Measurements from ENCODE around the gene TPK1.

DNA sequence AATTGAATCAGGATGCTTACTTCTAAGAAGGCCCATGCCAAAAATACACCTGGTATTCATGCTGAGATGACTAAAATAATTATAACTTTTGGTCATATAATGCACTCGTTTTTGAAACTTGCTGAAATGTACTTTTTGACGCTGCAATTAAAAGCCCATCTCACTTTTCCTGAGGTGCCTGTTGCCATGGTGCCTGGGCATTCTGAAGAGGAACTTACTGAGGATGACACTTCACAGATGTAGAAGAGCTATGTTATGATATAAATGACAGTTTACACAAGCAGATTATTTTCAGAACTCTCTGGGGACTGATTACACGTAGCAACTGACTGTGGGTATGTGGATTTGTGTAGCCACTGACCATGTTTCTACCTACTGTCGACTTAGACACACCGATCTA lies 182.4 kb downstream of the TPK1 start:
- TF ChIP-seq, protein P1, sequence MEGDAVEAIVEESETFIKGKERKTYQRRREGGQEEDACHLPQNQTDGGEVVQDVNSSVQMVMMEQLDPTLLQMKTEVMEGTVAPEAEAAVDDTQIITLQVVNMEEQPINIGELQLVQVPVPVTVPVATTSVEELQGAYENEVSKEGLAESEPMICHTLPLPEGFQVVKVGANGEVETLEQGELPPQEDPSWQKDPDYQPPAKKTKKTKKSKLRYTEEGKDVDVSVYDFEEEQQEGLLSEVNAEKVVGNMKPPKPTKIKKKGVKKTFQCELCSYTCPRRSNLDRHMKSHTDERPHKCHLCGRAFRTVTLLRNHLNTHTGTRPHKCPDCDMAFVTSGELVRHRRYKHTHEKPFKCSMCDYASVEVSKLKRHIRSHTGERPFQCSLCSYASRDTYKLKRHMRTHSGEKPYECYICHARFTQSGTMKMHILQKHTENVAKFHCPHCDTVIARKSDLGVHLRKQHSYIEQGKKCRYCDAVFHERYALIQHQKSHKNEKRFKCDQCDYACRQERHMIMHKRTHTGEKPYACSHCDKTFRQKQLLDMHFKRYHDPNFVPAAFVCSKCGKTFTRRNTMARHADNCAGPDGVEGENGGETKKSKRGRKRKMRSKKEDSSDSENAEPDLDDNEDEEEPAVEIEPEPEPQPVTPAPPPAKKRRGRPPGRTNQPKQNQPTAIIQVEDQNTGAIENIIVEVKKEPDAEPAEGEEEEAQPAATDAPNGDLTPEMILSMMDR (IDR thresholded peaks at IDR 0.05; ENCODE audit: insufficient read depth, low read depth, low read length), result no peak
- no peak for TF ChIP-seq EZH2 (IDR thresholded peaks at IDR 0.05; ENCODE audit: insufficient read depth, low read length)

Measured in astrocyte (in vitro differentiated cells and primary cell).